Measurements from ENCODE around the gene KIF5A.

DNA sequence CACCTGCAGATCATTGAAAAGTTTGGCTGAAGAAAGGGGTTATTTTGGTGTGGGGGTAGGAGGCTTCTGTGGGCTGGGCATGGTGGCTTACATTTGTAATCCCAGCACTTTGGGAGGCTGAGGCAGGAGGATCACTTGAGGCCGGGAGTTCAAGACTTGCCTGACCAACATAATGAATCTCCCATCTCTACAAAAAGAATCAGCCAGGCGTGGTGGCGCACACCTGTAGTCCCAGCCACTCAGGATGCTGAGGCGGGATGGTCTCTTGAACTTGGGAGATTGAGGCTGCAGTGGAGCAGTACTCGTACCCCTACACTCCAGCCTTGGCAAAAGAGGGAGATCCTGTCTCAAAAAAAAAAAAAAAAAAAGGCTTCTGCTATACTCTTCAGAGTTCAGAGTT lies 36.6 kb upstream of the KIF5A start:
- TF ChIP-seq CTCF (conservative IDR thresholded peaks at IDR 0.05 in 1 of 2, IDR thresholded peaks at IDR 0.05 in 1 of 2; ENCODE audit: extremely low read depth in 1 of 2, insufficient read depth in 1 of 2, low read depth in 1 of 2, low read length in 2 of 2) (no peak), EZH2 (IDR thresholded peaks at IDR 0.05; ENCODE audit: borderline replicate concordance, low read length) (no peak)

Data from mammary epithelial cell (primary cell).